Measurements from ENCODE around the gene GJD4. TPM values are rescaled to one million over a fixed set of nuclear protein-coding genes. Genes with fewer than 3 reads are reported as not detected.

The GJD4 gene
- total and polyA plus RNA-seq, 2 donors (not counting 1 experiment from before 2014, with no cell fraction given), result not detected

- H3K4me1 Mint-ChIP-seq, result no peaks in the 10 kb centered on the region
- H3K9ac ChIP-seq (ENCODE audit: low read length), result no peak overlapping the region
- H4K20me1 ChIP-seq (ENCODE audit: control insufficient read depth, insufficient read depth, low read length, poor library complexity, severe bottlenecking), result no peaks in the 10 kb centered on the region
- no peaks in the 10 kb centered on the region for H3K4me1 ChIP-seq (ENCODE audit: control insufficient read depth in 2 of 2, insufficient read depth in 2 of 2, low read length in 2 of 2)
- H3K9me3 Mint-ChIP-seq (ENCODE audit: insufficient read depth), result peaks cover 5% of the 10 kb centered on the region
- H3K9me3 ChIP-seq (ENCODE audit: control extremely low read depth in 1 of 3, control insufficient read depth in 2 of 3, insufficient read depth in 1 of 3, low read length in 2 of 3), result peaks cover 4 to 20% (median 5%) of the 10 kb centered on the region in 3 donors
- POLR2A ChIA-PET, result no interaction called here
- no peak overlapping the region for H2AFZ ChIP-seq (ENCODE audit: insufficient read depth, low read depth, low read length, poor library complexity, severe bottlenecking)
- H3K4me3 Mint-ChIP-seq, result no peak overlapping the region
- WGBS (ENCODE audit: insufficient coverage), result 77% methylated on average over 8 of the region's 14 CpGs
- no peaks in the 10 kb centered on the region for H3K36me3 ChIP-seq (replicated peaks in 1 of 2; ENCODE audit: control extremely low read depth in 1 of 2, control insufficient read depth in 1 of 2, extremely low read depth in 1 of 2, insufficient read depth in 2 of 2, low read length in 1 of 2)
- DNase-seq, result no peak
- CTCF ChIA-PET, result no interaction called here
- no peak overlapping the region for H3K27ac Mint-ChIP-seq
- H3K4me3 ChIP-seq (ENCODE audit: control extremely low read depth in 1 of 5, extremely low read depth in 1 of 5, insufficient read depth in 1 of 5, low read depth in 2 of 5, low read length in 4 of 5), result no peak overlapping the region
- H3K27me3 ChIP-seq (replicated peaks in 1 of 4; ENCODE audit: control extremely low read depth in 1 of 4, control insufficient read depth in 3 of 4, insufficient read depth in 4 of 4, low read length in 3 of 4), result no peaks in the 10 kb centered on the region
- TF ChIP-seq, protein P1, sequence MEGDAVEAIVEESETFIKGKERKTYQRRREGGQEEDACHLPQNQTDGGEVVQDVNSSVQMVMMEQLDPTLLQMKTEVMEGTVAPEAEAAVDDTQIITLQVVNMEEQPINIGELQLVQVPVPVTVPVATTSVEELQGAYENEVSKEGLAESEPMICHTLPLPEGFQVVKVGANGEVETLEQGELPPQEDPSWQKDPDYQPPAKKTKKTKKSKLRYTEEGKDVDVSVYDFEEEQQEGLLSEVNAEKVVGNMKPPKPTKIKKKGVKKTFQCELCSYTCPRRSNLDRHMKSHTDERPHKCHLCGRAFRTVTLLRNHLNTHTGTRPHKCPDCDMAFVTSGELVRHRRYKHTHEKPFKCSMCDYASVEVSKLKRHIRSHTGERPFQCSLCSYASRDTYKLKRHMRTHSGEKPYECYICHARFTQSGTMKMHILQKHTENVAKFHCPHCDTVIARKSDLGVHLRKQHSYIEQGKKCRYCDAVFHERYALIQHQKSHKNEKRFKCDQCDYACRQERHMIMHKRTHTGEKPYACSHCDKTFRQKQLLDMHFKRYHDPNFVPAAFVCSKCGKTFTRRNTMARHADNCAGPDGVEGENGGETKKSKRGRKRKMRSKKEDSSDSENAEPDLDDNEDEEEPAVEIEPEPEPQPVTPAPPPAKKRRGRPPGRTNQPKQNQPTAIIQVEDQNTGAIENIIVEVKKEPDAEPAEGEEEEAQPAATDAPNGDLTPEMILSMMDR (IDR thresholded peaks at IDR 0.05), result no peak
- TF ChIP-seq EZH2 (IDR thresholded peaks at IDR 0.05; ENCODE audit: borderline replicate concordance, insufficient read depth, low read depth, low read length, poor library complexity, severe bottlenecking), result no peak
- intact Hi-C loops (cut with micrococcal nuclease), result no loop called here
- H3K4me2 ChIP-seq (replicated peaks; ENCODE audit: low read depth, low read length, poor library complexity, severe bottlenecking), result no peak overlapping the region
- no peak overlapping the region for H3K27ac ChIP-seq (ENCODE audit: low read length in 2 of 2)
- peaks cover 4% of the 10 kb centered on the region for H3K27me3 Mint-ChIP-seq
- ATAC-seq (ENCODE audit: low read depth), result no peak
- H3K79me2 ChIP-seq (ENCODE audit: control insufficient read depth, insufficient read depth, low read length), result no peaks in the 10 kb centered on the region
These were observed 10.7 kb upstream of the GJD4 start for GRCh38 chr10:35594115-35595079.

DNA sequence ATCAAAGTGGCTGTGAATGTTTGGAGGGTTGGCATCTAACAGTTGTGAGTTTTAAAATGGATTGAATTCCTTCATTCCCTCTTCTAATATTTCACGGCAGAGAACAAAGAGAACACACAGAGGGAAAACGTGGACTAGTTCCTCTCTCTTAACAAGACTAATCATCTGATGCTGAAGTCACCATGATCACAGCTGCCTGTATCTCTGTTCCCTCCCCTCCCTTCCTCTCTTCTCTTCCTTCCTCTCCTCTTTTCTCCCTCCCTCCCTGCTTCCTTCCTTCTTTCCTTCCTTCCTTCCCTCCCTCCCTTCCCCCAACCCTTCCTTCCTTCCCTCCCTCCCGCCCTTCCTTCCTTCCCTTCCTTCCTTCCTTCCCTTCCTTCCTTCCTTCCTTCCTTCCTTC, 10.0 kb upstream of the GJD4 start:
- intact Hi-C loops (cut with micrococcal nuclease), result no loop called here
- H3K36me3 ChIP-seq (replicated peaks in 1 of 2; ENCODE audit: control extremely low read depth in 1 of 2, control insufficient read depth in 1 of 2, extremely low read depth in 1 of 2, insufficient read depth in 2 of 2, low read length in 1 of 2), result no peaks in the 10 kb centered on the region
- Mint-ChIP-seq H3K27ac (no peak overlapping the region), H3K9me3 (ENCODE audit: insufficient read depth) (peaks cover 5% of the 10 kb centered on the region), H3K27me3 (peaks cover 9% of the 10 kb centered on the region), H3K4me3 (no peak overlapping the region), H3K4me1 (no peaks in the 10 kb centered on the region)
- H3K9ac ChIP-seq (ENCODE audit: low read length), result no peak overlapping the region
- 63% methylated on average over 2 of the region's 3 CpGs for WGBS (ENCODE audit: insufficient coverage)
- ATAC-seq (ENCODE audit: low read depth), result no peak
- H3K4me1 ChIP-seq (ENCODE audit: control insufficient read depth in 2 of 2, insufficient read depth in 2 of 2, low read length in 2 of 2), result no peaks in the 10 kb centered on the region
- ChIA-PET CTCF (no interaction called here), POLR2A (no interaction called here)
- H3K9me3 ChIP-seq (ENCODE audit: control extremely low read depth in 1 of 3, control insufficient read depth in 2 of 3, insufficient read depth in 1 of 3, low read length in 2 of 3), result peaks cover 4 to 16% (median 5%) of the 10 kb centered on the region in 3 donors
- no peak overlapping the region for H3K4me2 ChIP-seq (replicated peaks; ENCODE audit: low read depth, low read length, poor library complexity, severe bottlenecking)
- no peak overlapping the region for H3K27ac ChIP-seq (ENCODE audit: low read length in 2 of 2)
- H2AFZ ChIP-seq (ENCODE audit: insufficient read depth, low read depth, low read length, poor library complexity, severe bottlenecking), result no peak overlapping the region
- TF ChIP-seq, protein P1 (IDR thresholded peaks at IDR 0.05), result no peak
- no peak for TF ChIP-seq EZH2 (IDR thresholded peaks at IDR 0.05; ENCODE audit: borderline replicate concordance, insufficient read depth, low read depth, low read length, poor library complexity, severe bottlenecking)
- no peaks in the 10 kb centered on the region for H3K79me2 ChIP-seq (ENCODE audit: control insufficient read depth, insufficient read depth, low read length)
- H3K4me3 ChIP-seq (ENCODE audit: control extremely low read depth in 1 of 5, extremely low read depth in 1 of 5, insufficient read depth in 1 of 5, low read depth in 2 of 5, low read length in 4 of 5), result no peak overlapping the region
- peaks cover 0 to 2% (median 0%) of the 10 kb centered on the region in 4 experiments for H3K27me3 ChIP-seq (replicated peaks in 1 of 4; ENCODE audit: control extremely low read depth in 1 of 4, control insufficient read depth in 3 of 4, insufficient read depth in 4 of 4, low read length in 3 of 4)
- no peak for DNase-seq
- no peaks in the 10 kb centered on the region for H4K20me1 ChIP-seq (ENCODE audit: control insufficient read depth, insufficient read depth, low read length, poor library complexity, severe bottlenecking)
